Ishikawa (cell line): Measurements from ENCODE around the gene TBCD.

ENCODE experiments used
- RAD21 ChIP-seq: IDR thresholded peaks from 2 replicates; pipeline ENCODE4 v1.6.1; 2012; ENCODE audit warnings: low read depth
- YY1 ChIP-seq: IDR thresholded peaks from 2 replicates; pipeline ENCODE4 v1.6.1; 2012; ENCODE audit warnings: low read depth
- ZBTB7A ChIP-seq: IDR thresholded peaks from 2 replicates; pipeline ENCODE4 v1.6.1; 2012; ENCODE audit warnings: low read depth
- TF ChIP-seq, protein P1 (sequence below): IDR thresholded peaks from 2 replicates; pipeline ENCODE4 v1.6.1; 2012

DNA sequence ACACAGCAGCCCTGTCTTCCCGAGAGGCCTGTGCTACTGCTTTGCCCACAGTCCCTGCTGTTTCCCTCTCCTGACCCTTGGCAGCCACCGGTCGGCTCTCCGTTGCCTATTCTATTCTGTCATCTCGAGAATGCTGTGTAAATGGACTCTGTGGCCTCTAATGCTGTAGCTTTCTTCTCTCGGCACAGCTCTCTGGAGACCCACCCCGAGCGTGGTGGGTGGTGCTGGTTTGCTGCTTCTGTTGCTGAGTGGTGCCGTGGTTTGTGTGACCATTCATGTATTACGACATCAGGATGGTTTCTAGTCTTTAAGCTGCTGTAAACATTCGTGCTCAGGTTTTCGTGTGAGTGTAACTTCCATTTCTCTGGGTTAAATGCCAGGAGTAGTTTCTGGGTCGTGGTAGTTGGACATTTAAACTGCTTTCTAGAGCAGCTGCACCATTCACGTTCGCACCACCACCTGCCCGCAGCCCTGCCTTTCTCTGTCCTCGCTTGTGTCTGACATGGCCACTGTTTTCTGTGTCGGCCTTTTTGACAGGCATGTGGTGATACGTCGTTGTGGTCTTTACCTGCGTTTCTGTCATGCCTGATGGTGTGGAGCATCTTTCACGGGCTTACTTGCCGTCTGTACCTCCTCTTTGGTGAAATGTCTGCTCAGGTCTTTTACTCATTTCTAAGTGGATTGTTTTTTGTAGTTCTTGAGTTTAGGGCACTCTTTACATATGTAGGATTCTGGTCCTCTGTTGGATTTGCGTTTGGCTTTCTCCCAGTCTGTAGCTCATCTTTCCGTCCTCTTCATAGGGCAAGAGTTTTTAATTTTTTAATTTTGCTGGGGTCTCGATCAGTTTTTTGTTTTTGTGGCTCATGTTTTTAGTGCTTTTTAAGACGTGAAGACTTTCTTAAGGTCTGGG lies 135.6 kb downstream of the TBCD start:
- TF ChIP-seq YY1 = no peak
- no peak for TF ChIP-seq RAD21
- TF ChIP-seq ZBTB7A = no peak
- TF ChIP-seq, protein P1, sequence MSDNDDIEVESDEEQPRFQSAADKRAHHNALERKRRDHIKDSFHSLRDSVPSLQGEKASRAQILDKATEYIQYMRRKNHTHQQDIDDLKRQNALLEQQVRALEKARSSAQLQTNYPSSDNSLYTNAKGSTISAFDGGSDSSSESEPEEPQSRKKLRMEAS = no peak
